ENCODE data around the gene KNCN. TPM values are rescaled to one million over a fixed set of nuclear protein-coding genes. Genes with fewer than 3 reads are reported as not detected.

KNCN gene
- total and polyA plus RNA-seq, 5 donors from 2014 or later = not detected

GRCh38 chr1:46589529-46589928 is 38.1 kb upstream of the KNCN start:
- H3K36me3 ChIP-seq (ENCODE audit: control insufficient read depth, insufficient read depth, low read length) = peaks cover 65% of the 10 kb centered on the region
- Mint-ChIP-seq H3K4me3 (no peak overlapping the region), H3K36me3 (peaks cover 53% of the 10 kb centered on the region), H3K9me3 (no peaks in the 10 kb centered on the region), H3K27ac (no peak overlapping the region), H3K27me3 (no peaks in the 10 kb centered on the region), H3K4me1 (peaks cover 0 to 7% (median 5%) of the 10 kb centered on the region in 4 donors)
- DNase-seq (no peak), ATAC-seq (ENCODE audit: low read depth in 2 of 2) (no peak)
- H3K4me3 ChIP-seq (ENCODE audit: low read depth, low read length) = no peak overlapping the region
- no peaks in the 10 kb centered on the region for H3K4me1 ChIP-seq (ENCODE audit: control insufficient read depth, insufficient read depth, low read length, poor library complexity, severe bottlenecking)
- no peaks in the 10 kb centered on the region for H3K27me3 ChIP-seq (ENCODE audit: control insufficient read depth, insufficient read depth, low read length)
- no peak overlapping the region for H3K27ac ChIP-seq (ENCODE audit: insufficient read depth, low read length, poor library complexity, severe bottlenecking)
- no peaks in the 10 kb centered on the region for H3K9me3 ChIP-seq (ENCODE audit: control insufficient read depth in 2 of 2, low read length in 2 of 2)

- H3K4me1 ChIP-seq (ENCODE audit: control insufficient read depth, insufficient read depth, low read length, poor library complexity, severe bottlenecking) = peaks cover 3% of the 10 kb centered on the region
- H3K27ac ChIP-seq (ENCODE audit: insufficient read depth, low read length, poor library complexity, severe bottlenecking) = no peak overlapping the region
- DNase-seq (no peak), ATAC-seq (ENCODE audit: low read depth in 2 of 2) (no peak)
- no peaks in the 10 kb centered on the region for H3K27me3 ChIP-seq (ENCODE audit: control insufficient read depth, insufficient read depth, low read length)
- no peak overlapping the region for H3K27ac Mint-ChIP-seq
- no peaks in the 10 kb centered on the region for H3K9me3 Mint-ChIP-seq
- H3K36me3 ChIP-seq (ENCODE audit: control insufficient read depth, insufficient read depth, low read length) = peaks cover 69% of the 10 kb centered on the region
- H3K36me3 Mint-ChIP-seq = peaks cover 47% of the 10 kb centered on the region
- H3K4me3 Mint-ChIP-seq = no peak overlapping the region
- H3K4me3 ChIP-seq (ENCODE audit: low read depth, low read length) = no peak overlapping the region
- H3K9me3 ChIP-seq (ENCODE audit: control insufficient read depth in 2 of 2, low read length in 2 of 2) = no peaks in the 10 kb centered on the region
- H3K27me3 Mint-ChIP-seq = no peaks in the 10 kb centered on the region
- peaks cover under 1 to 13% (median 9%) of the 10 kb centered on the region in 4 donors for H3K4me1 Mint-ChIP-seq
Measured at GRCh38 chr1:46587069-46587468, 35.6 kb upstream of the KNCN start.

GRCh38 chr1:46585312-46585938 is 34.0 kb upstream of the KNCN start:
- H3K4me1 Mint-ChIP-seq = peaks cover 6 to 27% (median 21%) of the 10 kb centered on the region in 4 donors
- Histone ChIP-seq H3K9me3 (ENCODE audit: control insufficient read depth in 2 of 2, low read length in 2 of 2) (no peaks in the 10 kb centered on the region), H3K4me3 (ENCODE audit: low read depth, low read length) (no peak overlapping the region), H3K27me3 (ENCODE audit: control insufficient read depth, insufficient read depth, low read length) (no peaks in the 10 kb centered on the region), H3K36me3 (ENCODE audit: control insufficient read depth, insufficient read depth, low read length) (peaks cover 62% of the 10 kb centered on the region), H3K4me1 (ENCODE audit: control insufficient read depth, insufficient read depth, low read length, poor library complexity, severe bottlenecking) (peaks cover 11% of the 10 kb centered on the region), H3K27ac (ENCODE audit: insufficient read depth, low read length, poor library complexity, severe bottlenecking) (no peak overlapping the region)
- no peaks in the 10 kb centered on the region for H3K27me3 Mint-ChIP-seq
- ATAC-seq (ENCODE audit: low read depth in 2 of 2) (no peak), DNase-seq (no peak)
- no peak overlapping the region for H3K27ac Mint-ChIP-seq
- no peak overlapping the region for H3K4me3 Mint-ChIP-seq
- no peaks in the 10 kb centered on the region for H3K9me3 Mint-ChIP-seq
- peaks cover 41% of the 10 kb centered on the region for H3K36me3 Mint-ChIP-seq

- H3K27ac ChIP-seq (ENCODE audit: insufficient read depth, low read length, poor library complexity, severe bottlenecking) = no peak overlapping the region
- ATAC-seq (ENCODE audit: low read depth in 2 of 2) (no peak), DNase-seq (no peak)
- H3K27me3 Mint-ChIP-seq = no peaks in the 10 kb centered on the region
- H3K27me3 ChIP-seq (ENCODE audit: control insufficient read depth, insufficient read depth, low read length) = no peaks in the 10 kb centered on the region
- H3K9me3 ChIP-seq (ENCODE audit: control insufficient read depth in 2 of 2, low read length in 2 of 2) = no peaks in the 10 kb centered on the region
- no peak overlapping the region for H3K4me3 ChIP-seq (ENCODE audit: low read depth, low read length)
- H3K4me3 Mint-ChIP-seq = no peak overlapping the region
- H3K9me3 Mint-ChIP-seq = no peaks in the 10 kb centered on the region
- H3K36me3 ChIP-seq (ENCODE audit: control insufficient read depth, insufficient read depth, low read length) = peaks cover 56% of the 10 kb centered on the region
- H3K27ac Mint-ChIP-seq = no peak overlapping the region
- peaks cover 11% of the 10 kb centered on the region for H3K4me1 ChIP-seq (ENCODE audit: control insufficient read depth, insufficient read depth, low read length, poor library complexity, severe bottlenecking)
- peaks cover 34% of the 10 kb centered on the region for H3K36me3 Mint-ChIP-seq
- peaks cover 6 to 27% (median 21%) of the 10 kb centered on the region in 4 donors for H3K4me1 Mint-ChIP-seq
Measured at GRCh38 chr1:46583494-46583893, 32.0 kb upstream of the KNCN start.

GRCh38 chr1:46582972-46583371 is 31.5 kb upstream of the KNCN start:
- Histone ChIP-seq H3K4me1 (ENCODE audit: control insufficient read depth, insufficient read depth, low read length, poor library complexity, severe bottlenecking) (peaks cover 11% of the 10 kb centered on the region), H3K27ac (ENCODE audit: insufficient read depth, low read length, poor library complexity, severe bottlenecking) (no peak overlapping the region), H3K27me3 (ENCODE audit: control insufficient read depth, insufficient read depth, low read length) (no peaks in the 10 kb centered on the region), H3K9me3 (ENCODE audit: control insufficient read depth in 2 of 2, low read length in 2 of 2) (no peaks in the 10 kb centered on the region), H3K36me3 (ENCODE audit: control insufficient read depth, insufficient read depth, low read length) (peaks cover 59% of the 10 kb centered on the region), H3K4me3 (ENCODE audit: low read depth, low read length) (no peak overlapping the region)
- Mint-ChIP-seq H3K9me3 (no peaks in the 10 kb centered on the region), H3K27ac (peak overlapping the region in 1 of 3 donors; percentile 41), H3K36me3 (peaks cover 39% of the 10 kb centered on the region), H3K4me1 (peaks cover 6 to 27% (median 21%) of the 10 kb centered on the region in 4 donors), H3K4me3 (no peak overlapping the region), H3K27me3 (no peaks in the 10 kb centered on the region)
- no peak for ATAC-seq (ENCODE audit: low read depth in 2 of 2)
- DNase-seq = no peak

GRCh38 chr1:46581681-46582455 is 30.4 kb upstream of the KNCN start:
- H3K27ac Mint-ChIP-seq = peak overlapping the region; percentile 78 to 87 (median 83)
- Histone ChIP-seq H3K4me1 (ENCODE audit: control insufficient read depth, insufficient read depth, low read length, poor library complexity, severe bottlenecking) (peaks cover 11% of the 10 kb centered on the region), H3K9me3 (ENCODE audit: control insufficient read depth in 2 of 2, low read length in 2 of 2) (no peaks in the 10 kb centered on the region), H3K27me3 (ENCODE audit: control insufficient read depth, insufficient read depth, low read length) (no peaks in the 10 kb centered on the region), H3K36me3 (ENCODE audit: control insufficient read depth, insufficient read depth, low read length) (peaks cover 61% of the 10 kb centered on the region), H3K4me3 (ENCODE audit: low read depth, low read length) (no peak overlapping the region), H3K27ac (ENCODE audit: insufficient read depth, low read length, poor library complexity, severe bottlenecking) (peak overlapping the region; percentile 9)
- peaks cover 6 to 27% (median 21%) of the 10 kb centered on the region in 4 donors for H3K4me1 Mint-ChIP-seq
- peak overlapping the region in 2 of 4 donors; percentile 29 to 72 for H3K4me3 Mint-ChIP-seq
- H3K27me3 Mint-ChIP-seq = no peaks in the 10 kb centered on the region
- no peaks in the 10 kb centered on the region for H3K9me3 Mint-ChIP-seq
- ATAC-seq (ENCODE audit: low read depth in 2 of 2) (peak; percentile 91 to 94), DNase-seq (peak in 1 of 3 donors; percentile 85)
- peaks cover 41% of the 10 kb centered on the region for H3K36me3 Mint-ChIP-seq

GRCh38 chr1:46580140-46580903 is 28.9 kb upstream of the KNCN start:
- peak overlapping the region in 2 of 3 donors; percentile 83 to 88 for H3K27ac Mint-ChIP-seq
- ATAC-seq (ENCODE audit: low read depth in 2 of 2) (no peak), DNase-seq (no peak)
- peaks cover 49% of the 10 kb centered on the region for H3K36me3 Mint-ChIP-seq
- Histone ChIP-seq H3K9me3 (ENCODE audit: control insufficient read depth in 2 of 2, low read length in 2 of 2) (no peaks in the 10 kb centered on the region), H3K36me3 (ENCODE audit: control insufficient read depth, insufficient read depth, low read length) (peaks cover 63% of the 10 kb centered on the region), H3K4me1 (ENCODE audit: control insufficient read depth, insufficient read depth, low read length, poor library complexity, severe bottlenecking) (peaks cover 11% of the 10 kb centered on the region), H3K27me3 (ENCODE audit: control insufficient read depth, insufficient read depth, low read length) (no peaks in the 10 kb centered on the region), H3K27ac (ENCODE audit: insufficient read depth, low read length, poor library complexity, severe bottlenecking) (no peak overlapping the region), H3K4me3 (ENCODE audit: low read depth, low read length) (no peak overlapping the region)
- H3K4me1 Mint-ChIP-seq = peaks cover 6 to 27% (median 21%) of the 10 kb centered on the region in 4 donors
- H3K4me3 Mint-ChIP-seq = no peak overlapping the region
- H3K27me3 Mint-ChIP-seq = no peaks in the 10 kb centered on the region
- no peaks in the 10 kb centered on the region for H3K9me3 Mint-ChIP-seq

Data from CD4-positive, CD25-positive, alpha-beta regulatory T cell (primary cell).